HG03097 (cell line): Measurements from ENCODE around the gene PICALM.
"Not testable (repeated sequence)": the region's sequence is repeated elsewhere in the genome, so short reads cannot be mapped to it uniquely, and the experiment has no call there.

Experiments
- ATAC-seq: cut with Tn5 transposase; IDR thresholded peaks from one replicate; pipeline ENCODE4 v1.9.1; 2021; ENCODE audit not compliant: unreplicated experiment, low FRiP score

The PICALM gene

GRCh38 chr11:86068951-86069407 is at the start of gene PICALM:
Gene PICALM (minus strand): TSS chr11:86069084. CDS start chr11:86068780, 304 bp downstream.
- peak; percentile 76 for ATAC-seq

GRCh38 chr11:86118253-86118652 is 49.4 kb upstream of the PICALM start:
- no peak for ATAC-seq

- ATAC-seq: no peak
Measured at GRCh38 chr11:86117712-86118063, 48.8 kb upstream of the PICALM start.

GRCh38 chr11:86117001-86117711 is 48.3 kb upstream of the PICALM start:
- ATAC-seq: no peak

- ATAC-seq: peak; percentile 77
Measured at GRCh38 chr11:86116386-86116726, 47.5 kb upstream of the PICALM start.

GRCh38 chr11:86115542-86116385 is 46.9 kb upstream of the PICALM start:
- peak; percentile 21 for ATAC-seq

GRCh38 chr11:86108890-86109638 is 40.2 kb upstream of the PICALM start:
- no peak for ATAC-seq

- no peak for ATAC-seq
Measured at GRCh38 chr11:86108191-86108590, 39.3 kb upstream of the PICALM start.

- ATAC-seq: no peak
Measured at GRCh38 chr11:86106916-86107315, 38.0 kb upstream of the PICALM start.

- ATAC-seq: not testable (repeated sequence)
Measured at GRCh38 chr11:86106031-86106430, 37.1 kb upstream of the PICALM start.

- ATAC-seq: not testable (repeated sequence)
Measured at GRCh38 chr11:86105601-86106000, 36.7 kb upstream of the PICALM start.

GRCh38 chr11:86103808-86104207 is 34.9 kb upstream of the PICALM start:
- no peak for ATAC-seq

- ATAC-seq: no peak
Measured at GRCh38 chr11:86101941-86102407, 33.1 kb upstream of the PICALM start.

GRCh38 chr11:86101493-86101892 is 32.6 kb upstream of the PICALM start:
- no peak for ATAC-seq

- no peak for ATAC-seq
Measured at GRCh38 chr11:86099874-86100273, 31.0 kb upstream of the PICALM start.

GRCh38 chr11:86097980-86098379 is 29.1 kb upstream of the PICALM start:
- no peak for ATAC-seq

GRCh38 chr11:86091566-86091965 is 22.7 kb upstream of the PICALM start:
- no peak for ATAC-seq

- ATAC-seq: no peak
Measured at GRCh38 chr11:86091086-86091485, 22.2 kb upstream of the PICALM start.

GRCh38 chr11:86089659-86090058 is 20.8 kb upstream of the PICALM start:
- ATAC-seq: no peak

GRCh38 chr11:86087688-86088087 is 18.8 kb upstream of the PICALM start:
- ATAC-seq: not testable (repeated sequence)

GRCh38 chr11:86087256-86087655 is 18.4 kb upstream of the PICALM start:
- no peak for ATAC-seq
